ENCODE measurements around the gene FBL. TPM values are rescaled to one million over a fixed set of nuclear protein-coding genes. Genes with fewer than 3 reads are reported as not detected.

The FBL gene
- total and polyA plus RNA-seq, 10 donors, result 126 to 403 (median 181) TPM

- WGBS, 5 donors, result 90 to 97% (median 93%) methylated on average over 3 to 6 of the region's 6 CpGs
Observed at GRCh38 chr19:39871362-39871761, 25.2 kb upstream of the FBL start.

GRCh38 chr19:39870171-39870971 lies 24.2 kb upstream of the FBL start:
- TF ChIP-seq CTCF (IDR thresholded peaks at IDR 0.05 in 8 of 11, conservative IDR thresholded peaks at IDR 0.05 in 3 of 11) (no peak), POLR2A (IDR thresholded peaks at IDR 0.05) (no peak), POLR2AphosphoS5 (IDR thresholded peaks at IDR 0.05) (no peak)
- intact Hi-C loops (cut with DNase I; ENCODE audit: low total_unique reads), result no loop called here
- 66 to 73% (median 68%) methylated on average over 15 to 16 of the region's 16 CpGs for WGBS, 5 donors

More at GRCh38 chr19:39871362-39871761, 25.2 kb upstream of the FBL start:
- Histone ChIP-seq H3K9me3 (no peaks in the 10 kb centered on the region), H3K27ac (no peak overlapping the region), H3K4me3 (no peak overlapping the region), H3K4me1 (no peaks in the 10 kb centered on the region), H3K36me3 (peaks cover 0 to 33% (median 0%) of the 10 kb centered on the region in 6 donors), H3K27me3 (replicated peaks in 1 of 7) (peaks cover 0 to 4% (median 0%) of the 10 kb centered on the region in 7 donors)
- no peak for TF ChIP-seq POLR2A (IDR thresholded peaks at IDR 0.05)
- DNase-seq, result no peak
- intact Hi-C loops (cut with DNase I; ENCODE audit: low total_unique reads), result no loop called here

GRCh38 chr19:39867952-39868351 lies 21.8 kb upstream of the FBL start:
- Histone ChIP-seq H3K27ac (no peak overlapping the region), H3K36me3 (peaks cover 0 to 53% (median 0%) of the 10 kb centered on the region in 6 donors), H3K4me1 (no peaks in the 10 kb centered on the region), H3K9me3 (no peaks in the 10 kb centered on the region), H3K4me3 (no peak overlapping the region), H3K27me3 (replicated peaks in 1 of 7) (no peaks in the 10 kb centered on the region)
- no peak for DNase-seq
- intact Hi-C loops (cut with DNase I; ENCODE audit: low total_unique reads), result no loop called here
- 92 to 97% (median 95%) methylated on average over 6 of the region's 6 CpGs for WGBS, 5 donors
- no peak for TF ChIP-seq CTCF (IDR thresholded peaks at IDR 0.05 in 8 of 11, conservative IDR thresholded peaks at IDR 0.05 in 3 of 11)
- no peak for TF ChIP-seq POLR2A (IDR thresholded peaks at IDR 0.05)
- no peak for TF ChIP-seq POLR2AphosphoS5 (IDR thresholded peaks at IDR 0.05)

More at GRCh38 chr19:39870171-39870971, 24.2 kb upstream of the FBL start:
- Histone ChIP-seq H3K9me3 (no peaks in the 10 kb centered on the region), H3K4me1 (no peaks in the 10 kb centered on the region), H3K4me3 (no peak overlapping the region), H3K36me3 (peaks cover 0 to 43% (median 0%) of the 10 kb centered on the region in 6 donors), H3K27me3 (replicated peaks in 1 of 7) (peaks cover 0 to 2% (median 0%) of the 10 kb centered on the region in 7 donors), H3K27ac (no peak overlapping the region)
- DNase-seq, result no peak

GRCh38 chr19:39867133-39867532 lies 21.0 kb upstream of the FBL start:
- TF ChIP-seq CTCF (IDR thresholded peaks at IDR 0.05 in 8 of 11, conservative IDR thresholded peaks at IDR 0.05 in 3 of 11) (no peak), POLR2A (IDR thresholded peaks at IDR 0.05) (no peak), POLR2AphosphoS5 (IDR thresholded peaks at IDR 0.05) (no peak)
- DNase-seq, result no peak
- 86 to 100% (median 95%) methylated on average over 2 of the region's 2 CpGs for WGBS, 5 donors
- no peaks in the 10 kb centered on the region for H3K9me3 ChIP-seq
- intact Hi-C loops (cut with DNase I; ENCODE audit: low total_unique reads), result no loop called here
- no peak overlapping the region for H3K4me3 ChIP-seq
- H3K27ac ChIP-seq, result no peak overlapping the region
- peaks cover 0 to 50% (median 0%) of the 10 kb centered on the region in 6 donors for H3K36me3 ChIP-seq
- H3K27me3 ChIP-seq (replicated peaks in 1 of 7), result no peaks in the 10 kb centered on the region
- no peaks in the 10 kb centered on the region for H3K4me1 ChIP-seq
